ENCODE data around the gene KIF9. TPM values are rescaled to one million over a fixed set of nuclear protein-coding genes. Genes with fewer than 3 reads are reported as not detected.

KIF9 gene
- total RNA-seq, 1 donor from 2014 or later, result 4.3 TPM

- Mint-ChIP-seq H3K27me3 (ENCODE audit: low read depth) (no peaks in the 10 kb centered on the region), H3K9me3 (ENCODE audit: low read depth) (no peaks in the 10 kb centered on the region), H3K4me1 (ENCODE audit: low read depth) (no peaks in the 10 kb centered on the region), H3K27ac (ENCODE audit: unreplicated experiment) (no peak overlapping the region), H3K4me3 (ENCODE audit: unreplicated experiment) (no peak overlapping the region), H3K36me3 (ENCODE audit: low read depth) (peaks cover 2% of the 10 kb centered on the region)
- DNase-seq (ENCODE audit: low spot score), result no peak
- TF ChIP-seq CTCF (IDR thresholded peaks at IDR 0.05), result no peak
These were observed 8.7 kb upstream of the KIF9 start for GRCh38 chr3:47291158-47291753.

- Mint-ChIP-seq H3K9me3 (ENCODE audit: low read depth) (no peaks in the 10 kb centered on the region), H3K4me1 (ENCODE audit: low read depth) (peaks cover 11% of the 10 kb centered on the region), H3K27ac (ENCODE audit: unreplicated experiment) (no peak overlapping the region), H3K36me3 (ENCODE audit: low read depth) (peaks cover 2% of the 10 kb centered on the region), H3K27me3 (ENCODE audit: low read depth) (no peaks in the 10 kb centered on the region), H3K4me3 (ENCODE audit: unreplicated experiment) (no peak overlapping the region)
- no peak for TF ChIP-seq CTCF (IDR thresholded peaks at IDR 0.05)
- no peak for DNase-seq (ENCODE audit: low spot score)
These were observed 6.6 kb upstream of the KIF9 start for GRCh38 chr3:47288966-47289910.

GRCh38 chr3:47283591-47284364, 1.2 kb upstream of the KIF9 start:
- H3K9me3 Mint-ChIP-seq (ENCODE audit: low read depth), result no peaks in the 10 kb centered on the region
- no peaks in the 10 kb centered on the region for H3K27me3 Mint-ChIP-seq (ENCODE audit: low read depth)
- peaks cover 2% of the 10 kb centered on the region for H3K36me3 Mint-ChIP-seq (ENCODE audit: low read depth)
- peaks cover 30% of the 10 kb centered on the region for H3K4me1 Mint-ChIP-seq (ENCODE audit: low read depth)
- H3K27ac Mint-ChIP-seq (ENCODE audit: unreplicated experiment), result peak overlapping the region; percentile 100
- TF ChIP-seq CTCF (IDR thresholded peaks at IDR 0.05), result no peak
- no peak for DNase-seq (ENCODE audit: low spot score)
- peak overlapping the region; percentile 99 for H3K4me3 Mint-ChIP-seq (ENCODE audit: unreplicated experiment)

DNA sequence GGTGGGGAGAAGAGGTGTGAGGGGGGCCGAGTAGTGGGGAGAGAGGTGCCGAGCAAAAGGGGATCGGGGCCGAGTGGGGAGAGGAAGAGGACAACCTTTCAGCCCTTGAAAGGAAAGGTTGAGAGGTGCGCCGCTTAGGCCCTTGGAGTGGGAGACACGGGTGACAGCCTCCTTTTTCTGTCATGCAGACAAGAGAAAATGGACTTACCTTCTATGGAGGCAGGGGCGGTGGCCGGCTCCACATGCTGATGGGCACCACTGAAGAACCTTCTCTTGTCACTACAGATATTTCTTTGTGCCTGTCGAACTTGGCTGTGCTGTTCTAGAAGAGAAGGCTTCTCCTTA, 566 bp upstream of the KIF9 start:
- Mint-ChIP-seq H3K4me3 (ENCODE audit: unreplicated experiment) (peak overlapping the region; percentile 99), H3K9me3 (ENCODE audit: low read depth) (no peaks in the 10 kb centered on the region), H3K4me1 (ENCODE audit: low read depth) (peaks cover 30% of the 10 kb centered on the region), H3K27me3 (ENCODE audit: low read depth) (no peaks in the 10 kb centered on the region), H3K36me3 (ENCODE audit: low read depth) (peaks cover under 1% of the 10 kb centered on the region), H3K27ac (ENCODE audit: unreplicated experiment) (peak overlapping the region; percentile 100)
- no peak for TF ChIP-seq CTCF (IDR thresholded peaks at IDR 0.05)
- no peak for DNase-seq (ENCODE audit: low spot score)

GRCh38 chr3:47280519-47280918, 2.1 kb downstream of the KIF9 start:
- no peak overlapping the region for H3K27ac Mint-ChIP-seq (ENCODE audit: unreplicated experiment)
- peaks cover 30% of the 10 kb centered on the region for H3K4me1 Mint-ChIP-seq (ENCODE audit: low read depth)
- no peak for DNase-seq (ENCODE audit: low spot score)
- H3K9me3 Mint-ChIP-seq (ENCODE audit: low read depth), result no peaks in the 10 kb centered on the region
- H3K27me3 Mint-ChIP-seq (ENCODE audit: low read depth), result no peaks in the 10 kb centered on the region
- TF ChIP-seq CTCF (IDR thresholded peaks at IDR 0.05), result no peak
- no peak overlapping the region for H3K4me3 Mint-ChIP-seq (ENCODE audit: unreplicated experiment)
- H3K36me3 Mint-ChIP-seq (ENCODE audit: low read depth), result peaks cover under 1% of the 10 kb centered on the region

All from chondrocyte (in vitro differentiated cells).